ENCODE data around the gene ASB6.

The ASB6 gene

DNA sequence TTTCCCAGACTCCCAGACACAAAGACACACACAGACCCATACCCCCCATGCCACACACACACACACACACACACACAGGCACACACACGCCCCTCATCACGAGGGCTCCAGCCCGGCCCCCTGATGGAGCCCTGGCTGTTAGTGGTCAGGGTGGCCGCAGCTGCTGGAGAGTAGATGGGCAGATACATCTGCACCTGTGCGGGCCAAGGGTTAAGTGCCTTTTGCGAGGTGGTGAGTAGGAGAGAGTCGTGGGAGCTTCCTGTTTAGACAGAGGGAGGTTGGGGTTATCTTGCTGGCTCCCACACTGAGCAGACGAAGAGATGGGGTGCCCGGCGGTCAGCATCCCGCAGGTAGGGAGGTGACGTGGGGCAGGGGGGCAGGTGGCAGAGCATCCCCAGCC is 31.7 kb upstream of the ASB6 start:
- H3K9me3 ChIP-seq (ENCODE audit: insufficient read depth, low read depth, low read length) = no peaks in the 10 kb centered on the region
- no peaks in the 10 kb centered on the region for H3K79me2 ChIP-seq (ENCODE audit: insufficient read depth, low read length)
- no peaks in the 10 kb centered on the region for H4K20me1 ChIP-seq (ENCODE audit: insufficient read depth, low read length, poor library complexity, severe bottlenecking)
- no peaks in the 10 kb centered on the region for H3K4me1 ChIP-seq (ENCODE audit: insufficient read depth, low read length, poor library complexity, severe bottlenecking)
- no peaks in the 10 kb centered on the region for H3F3A ChIP-seq (ENCODE audit: low read depth)
- H3K9ac ChIP-seq (ENCODE audit: low read depth, low read length, poor library complexity, severe bottlenecking) = no peak overlapping the region
- no peak overlapping the region for H2AFZ ChIP-seq (ENCODE audit: low read length)
- H3K4me3 ChIP-seq (ENCODE audit: low read length, poor library complexity, severe bottlenecking) = no peak overlapping the region
- TF ChIP-seq, protein P1, sequence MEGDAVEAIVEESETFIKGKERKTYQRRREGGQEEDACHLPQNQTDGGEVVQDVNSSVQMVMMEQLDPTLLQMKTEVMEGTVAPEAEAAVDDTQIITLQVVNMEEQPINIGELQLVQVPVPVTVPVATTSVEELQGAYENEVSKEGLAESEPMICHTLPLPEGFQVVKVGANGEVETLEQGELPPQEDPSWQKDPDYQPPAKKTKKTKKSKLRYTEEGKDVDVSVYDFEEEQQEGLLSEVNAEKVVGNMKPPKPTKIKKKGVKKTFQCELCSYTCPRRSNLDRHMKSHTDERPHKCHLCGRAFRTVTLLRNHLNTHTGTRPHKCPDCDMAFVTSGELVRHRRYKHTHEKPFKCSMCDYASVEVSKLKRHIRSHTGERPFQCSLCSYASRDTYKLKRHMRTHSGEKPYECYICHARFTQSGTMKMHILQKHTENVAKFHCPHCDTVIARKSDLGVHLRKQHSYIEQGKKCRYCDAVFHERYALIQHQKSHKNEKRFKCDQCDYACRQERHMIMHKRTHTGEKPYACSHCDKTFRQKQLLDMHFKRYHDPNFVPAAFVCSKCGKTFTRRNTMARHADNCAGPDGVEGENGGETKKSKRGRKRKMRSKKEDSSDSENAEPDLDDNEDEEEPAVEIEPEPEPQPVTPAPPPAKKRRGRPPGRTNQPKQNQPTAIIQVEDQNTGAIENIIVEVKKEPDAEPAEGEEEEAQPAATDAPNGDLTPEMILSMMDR (conservative IDR thresholded peaks at IDR 0.05; ENCODE audit: low read length) = no peak
- no peak overlapping the region for H3K4me2 ChIP-seq (ENCODE audit: low read depth, low read length, poor library complexity, severe bottlenecking)
- H3K27me3 ChIP-seq (ENCODE audit: insufficient read depth, low read length, poor library complexity, severe bottlenecking) = no peaks in the 10 kb centered on the region
- H3K36me3 ChIP-seq (ENCODE audit: insufficient read depth, low read length) = no peaks in the 10 kb centered on the region
- H3K9me2 ChIP-seq (replicated peaks; ENCODE audit: low read depth, low read length) = no peaks in the 10 kb centered on the region

DNA sequence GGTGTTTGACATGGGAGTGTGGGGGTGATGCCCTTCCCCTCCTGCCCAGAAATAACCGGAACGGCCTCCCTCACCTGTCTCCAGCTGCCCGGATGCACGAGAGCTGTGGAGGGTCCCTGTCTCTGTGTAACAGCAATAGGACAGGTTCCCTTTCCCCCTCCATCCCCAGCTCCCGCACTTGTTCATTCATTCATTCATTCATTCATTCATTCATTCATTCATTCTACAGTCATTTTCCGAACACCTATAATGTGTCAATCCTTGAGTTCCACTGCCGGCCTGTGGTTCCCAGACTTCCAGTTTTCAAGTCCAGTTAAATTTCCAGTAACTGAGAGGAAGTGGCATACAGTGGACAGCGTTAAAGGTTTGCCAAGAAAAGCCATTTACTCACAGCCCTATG is 30.8 kb upstream of the ASB6 start:
- H3K79me2 ChIP-seq (ENCODE audit: insufficient read depth, low read length) = no peaks in the 10 kb centered on the region

DNA sequence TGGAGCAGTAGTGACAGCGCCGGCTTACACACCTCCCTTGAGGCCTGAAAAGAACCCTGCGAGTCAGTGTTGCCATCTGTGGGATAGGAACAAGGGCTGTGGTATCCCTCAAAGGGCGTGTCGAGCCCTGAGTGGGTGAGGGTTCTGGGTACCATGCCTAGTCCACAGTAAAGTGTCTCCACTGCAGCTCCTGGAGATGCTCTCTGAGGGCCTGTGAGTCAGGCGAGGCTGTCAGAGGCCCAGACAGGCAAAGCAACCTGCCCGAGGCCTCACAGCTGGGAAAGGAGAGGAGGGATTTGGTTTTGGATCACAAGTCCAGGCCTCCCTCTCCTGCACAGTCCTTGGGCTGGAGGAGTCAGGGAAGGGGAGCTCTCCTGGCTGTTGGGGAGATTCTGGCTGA is 29.6 kb upstream of the ASB6 start:
- H3K27me3 ChIP-seq (ENCODE audit: insufficient read depth, low read length, poor library complexity, severe bottlenecking) = no peaks in the 10 kb centered on the region
- no peak for TF ChIP-seq EZH2phosphoT487 (IDR thresholded peaks at IDR 0.05; ENCODE audit: borderline replicate concordance)
- TF ChIP-seq, protein P1 (conservative IDR thresholded peaks at IDR 0.05; ENCODE audit: low read length) = no peak

More for the DNA sequence above, 30.8 kb upstream of the ASB6 start:
- Histone ChIP-seq H3K9ac (ENCODE audit: low read depth, low read length, poor library complexity, severe bottlenecking) (no peak overlapping the region), H4K20me1 (ENCODE audit: insufficient read depth, low read length, poor library complexity, severe bottlenecking) (no peaks in the 10 kb centered on the region), H2AFZ (ENCODE audit: low read length) (no peak overlapping the region), H3F3A (ENCODE audit: low read depth) (no peaks in the 10 kb centered on the region), H3K36me3 (ENCODE audit: insufficient read depth, low read length) (no peaks in the 10 kb centered on the region), H3K4me1 (ENCODE audit: insufficient read depth, low read length, poor library complexity, severe bottlenecking) (no peaks in the 10 kb centered on the region), H3K9me3 (ENCODE audit: insufficient read depth, low read depth, low read length) (no peaks in the 10 kb centered on the region), H3K9me2 (replicated peaks; ENCODE audit: low read depth, low read length) (no peaks in the 10 kb centered on the region), H3K4me3 (ENCODE audit: low read length, poor library complexity, severe bottlenecking) (no peak overlapping the region), H3K4me2 (ENCODE audit: low read depth, low read length, poor library complexity, severe bottlenecking) (no peak overlapping the region), H3K27me3 (ENCODE audit: insufficient read depth, low read length, poor library complexity, severe bottlenecking) (no peaks in the 10 kb centered on the region)
- TF ChIP-seq, protein P1 (conservative IDR thresholded peaks at IDR 0.05; ENCODE audit: low read length) = no peak
- no peak for TF ChIP-seq EZH2phosphoT487 (IDR thresholded peaks at IDR 0.05; ENCODE audit: borderline replicate concordance)

More for the DNA sequence above, 29.6 kb upstream of the ASB6 start:
- Histone ChIP-seq H3K9me3 (ENCODE audit: insufficient read depth, low read depth, low read length) (no peaks in the 10 kb centered on the region), H2AFZ (ENCODE audit: low read length) (no peak overlapping the region), H3K4me2 (ENCODE audit: low read depth, low read length, poor library complexity, severe bottlenecking) (no peak overlapping the region), H3K79me2 (ENCODE audit: insufficient read depth, low read length) (no peaks in the 10 kb centered on the region), H3K9ac (ENCODE audit: low read depth, low read length, poor library complexity, severe bottlenecking) (no peak overlapping the region), H3K36me3 (ENCODE audit: insufficient read depth, low read length) (no peaks in the 10 kb centered on the region), H3K4me1 (ENCODE audit: insufficient read depth, low read length, poor library complexity, severe bottlenecking) (no peaks in the 10 kb centered on the region), H4K20me1 (ENCODE audit: insufficient read depth, low read length, poor library complexity, severe bottlenecking) (no peaks in the 10 kb centered on the region), H3K9me2 (replicated peaks; ENCODE audit: low read depth, low read length) (no peaks in the 10 kb centered on the region), H3F3A (ENCODE audit: low read depth) (no peaks in the 10 kb centered on the region), H3K4me3 (ENCODE audit: low read length, poor library complexity, severe bottlenecking) (no peak overlapping the region)

Data from Loucy (cell line).